HepG2 (cell line): ENCODE measurements around the gene JMJD6. TPM values are rescaled to one million over a fixed set of nuclear protein-coding genes. Genes with fewer than 3 reads are reported as not detected.

Source experiments
- DBP ChIP-seq: sonication (generic); formaldehyde crosslinking; IDR thresholded peaks from 2 replicates; pipeline ENCODE4 v1.4.0; 2020; ENCODE audit warnings: missing genetic modification reagents; ENCODE audit errors: not compliant biosample characterization
- ELF1 ChIP-seq: sonication (generic); formaldehyde crosslinking; IDR thresholded peaks from 2 replicates; pipeline ENCODE4 v1.4.0; 2020; ENCODE audit warnings: missing genetic modification reagents
- GATA4 ChIP-seq: sonication (generic); IDR thresholded peaks from 2 replicates; pipeline ENCODE4 v1.6.1; 2016; ENCODE audit warnings: antibody characterized with exemption, low read depth, borderline replicate concordance
- MAFK ChIP-seq, 2 experiments: IDR thresholded peaks in 1 of 2; conservative IDR thresholded peaks in 1 of 2; 2 replicates each; pipeline ENCODE4 v1.6.1; 2011; ENCODE audit warnings: improper control_type of control experiment in 2 of 2, low read length in 2 of 2
- MNT ChIP-seq: fragments of 450-650 bp; IDR thresholded peaks from 2 replicates; pipeline ENCODE4 v1.6.1; 2016
- PAXIP1 ChIP-seq: sonication (generic); formaldehyde crosslinking; conservative IDR thresholded peaks from 2 replicates; pipeline ENCODE4 v1.4.0; 2020; ENCODE audit warnings: mild to moderate bottlenecking, missing genetic modification reagents, moderate library complexity
- REXO4 ChIP-seq: sonication (generic); formaldehyde crosslinking; IDR thresholded peaks from 2 replicates; pipeline ENCODE4 v1.8.0; 2022; ENCODE audit warnings: missing genetic modification reagents, mild to moderate bottlenecking, borderline replicate concordance
- SMYD3 ChIP-seq: sonication (generic); formaldehyde crosslinking; IDR thresholded peaks from 2 replicates; pipeline ENCODE4 v1.8.1; 2023; ENCODE audit warnings: mild to moderate bottlenecking, missing genetic modification reagents
- USF2 ChIP-seq, 2 experiments: sonication (generic) in 1 of 2; formaldehyde crosslinking in 1 of 2; IDR thresholded peaks; 2 replicates each; pipeline versions ENCODE4 v1.5.1 to v1.6.1; 2011 to 2020; ENCODE audit warnings: borderline replicate concordance in 1 of 2, low read depth in 1 of 2, low read length in 1 of 2, mild to moderate bottlenecking in 1 of 2, missing genetic modification reagents in 1 of 2, moderate library complexity in 1 of 2
- ZFP36 ChIP-seq: fragments of 150-350 bp; IDR thresholded peaks from 2 replicates; pipeline ENCODE4 v1.6.1; 2018; ENCODE audit warnings: borderline replicate concordance, low read length, low read depth; ENCODE audit not compliant: partially characterized antibody
- ZNF275 ChIP-seq: sonication (generic); formaldehyde crosslinking; IDR thresholded peaks from 2 replicates; pipeline ENCODE4 v1.8.0; 2022; ENCODE audit warnings: missing genetic modification reagents, mild to moderate bottlenecking, inconsistent platforms, borderline replicate concordance
- ZNF496 ChIP-seq: sonication (generic); formaldehyde crosslinking; IDR thresholded peaks from 2 replicates; pipeline ENCODE4 v1.8.1; 2023; ENCODE audit warnings: mild to moderate bottlenecking, moderate library complexity, missing genetic modification reagents; ENCODE audit not compliant: insufficient replicate concordance
- ZNF501 ChIP-seq: sonication (generic); formaldehyde crosslinking; IDR thresholded peaks from 2 replicates; pipeline ENCODE4 v1.5.1; 2020; ENCODE audit warnings: mild to moderate bottlenecking, moderate library complexity, missing genetic modification reagents
- ZNF510 ChIP-seq: sonication (generic); formaldehyde crosslinking; IDR thresholded peaks from 2 replicates; pipeline ENCODE4 v1.4.0; 2020; ENCODE audit warnings: low read depth, mild to moderate bottlenecking, missing genetic modification reagents
- ZNF512 ChIP-seq: sonication (generic); formaldehyde crosslinking; IDR thresholded peaks from 2 replicates; pipeline ENCODE4 v1.4.0; 2020; ENCODE audit warnings: mild to moderate bottlenecking, missing genetic modification reagents
- ZNF780A ChIP-seq: sonication (generic); formaldehyde crosslinking; IDR thresholded peaks from 2 replicates; pipeline ENCODE4 v1.8.0; 2022; ENCODE audit warnings: mild to moderate bottlenecking, missing genetic modification reagents, moderate library complexity
- polyA plus RNA-seq, 8 experiments: library from polyadenylated mRNA; depleted of rRNA in 3 of 8; stranded (reverse) in 7 of 8; unstranded in 1 of 8; fragments of >200 nt; fragmentation: Illumina TruSeq in 4 of 8; extraction: Trizol in 4 of 8; gene quantifications; 2 replicates each; pipeline versions ENCODE4 v1.2.1 to v1.2.3, GENCODE V29; 2011 to 2016; ENCODE audit warnings: low read depth in 4 of 8, missing spikeins in 1 of 8, mixed read lengths in 1 of 8; ENCODE audit not compliant: insufficient read depth in 1 of 8
- total RNA-seq, 5 experiments: library from RNA; depleted of rRNA; stranded (reverse); fragments of >200 nt; fragmentation: Illumina TruSeq; extraction: Trizol; gene quantifications; 2 replicates each; pipeline ENCODE4 v1.2.3, GENCODE V29; 2016; ENCODE audit warnings: low read depth in 1 of 5

Gene JMJD6
- total and polyA plus RNA-seq, 2 of the 13 experiments (the other 11 are each of a cell fraction or from before 2014, with no cell fraction given) = 33.6 to 41.0 TPM

- TF ChIP-seq REXO4 (CRISPR knock-in tag) (0 out of 2 replicates have a peak, but pooled peaks have one; percentile 73), ZNF496 (CRISPR knock-in tag) (no peak), ELF1 (CRISPR knock-in tag) (peak; percentile 81), PAXIP1 (CRISPR knock-in tag) (no peak), ZNF275 (CRISPR knock-in tag) (peak; percentile 95; the same call in 1 of the 2 replicates), ZNF512 (no peak), USF2 (IDR thresholded peaks at IDR 0.05; ENCODE audit: low read depth, low read length) (no peak), USF2 (CRISPR knock-in tag; IDR thresholded peaks at IDR 0.05; ENCODE audit: borderline replicate concordance) (no peak), DBP (CRISPR knock-in tag) (peak; percentile 97), MNT (no peak), ZNF780A (CRISPR knock-in tag) (peak; percentile 81), ZNF510 (peak; percentile 98), ZFP36 (no peak), GATA4 (peak; percentile 94), MAFK (conservative IDR thresholded peaks at IDR 0.05 in 1 of 2, IDR thresholded peaks at IDR 0.05 in 1 of 2; ENCODE audit: low read length in 2 of 2) (peak; percentile 74 to 92), ZNF501 (peak; percentile 90), SMYD3 (CRISPR knock-in tag) (no peak; the same call in none of the 2 replicates)
Observed at GRCh38 chr17:76737082-76737675, 10.8 kb upstream of the JMJD6 start, which contains the start of gene SRSF2 (continued).
